GM03348 (cell line): ENCODE results near the gene SASH3.

ENCODE experiments used
- DNase-seq: peaks from one replicate; pipeline ENCODE4 v3.0.0; 2012; ENCODE audit warnings: low spot score

Gene SASH3

GRCh38 chrX:129808829-129809796, 29.4 kb downstream of the SASH3 start:
- no peak for DNase-seq

GRCh38 chrX:129813662-129814368, 34.1 kb downstream of the SASH3 start:
- DNase-seq = no peak

GRCh38 chrX:129818123-129818522, 38.4 kb downstream of the SASH3 start:
- no peak for DNase-seq

GRCh38 chrX:129823115-129823514, 43.4 kb downstream of the SASH3 start:
- peak; percentile 15 for DNase-seq

DNA sequence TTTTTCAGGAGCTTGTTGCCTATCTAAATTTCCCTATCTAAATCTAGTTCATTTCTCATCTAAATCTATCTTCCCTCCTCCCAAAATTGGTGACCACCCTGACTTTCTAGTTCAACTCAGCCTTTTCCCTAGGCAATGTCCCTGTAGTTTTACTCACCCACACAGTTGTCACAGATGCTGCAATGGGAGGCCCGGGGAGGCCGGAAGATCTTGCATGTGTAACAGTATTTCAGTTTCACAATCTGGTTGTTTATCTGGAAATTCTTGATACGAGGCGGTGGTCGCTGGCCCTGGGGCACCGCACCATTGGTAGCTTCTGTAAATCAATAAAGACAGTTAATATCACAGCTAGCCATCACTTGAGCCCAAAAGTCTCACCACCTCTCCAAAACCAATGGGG, 43.8 kb downstream of the SASH3 start:
- DNase-seq = no peak

- DNase-seq = no peak
These were observed 44.9 kb downstream of the SASH3 start for GRCh38 chrX:129824620-129825019.

DNA sequence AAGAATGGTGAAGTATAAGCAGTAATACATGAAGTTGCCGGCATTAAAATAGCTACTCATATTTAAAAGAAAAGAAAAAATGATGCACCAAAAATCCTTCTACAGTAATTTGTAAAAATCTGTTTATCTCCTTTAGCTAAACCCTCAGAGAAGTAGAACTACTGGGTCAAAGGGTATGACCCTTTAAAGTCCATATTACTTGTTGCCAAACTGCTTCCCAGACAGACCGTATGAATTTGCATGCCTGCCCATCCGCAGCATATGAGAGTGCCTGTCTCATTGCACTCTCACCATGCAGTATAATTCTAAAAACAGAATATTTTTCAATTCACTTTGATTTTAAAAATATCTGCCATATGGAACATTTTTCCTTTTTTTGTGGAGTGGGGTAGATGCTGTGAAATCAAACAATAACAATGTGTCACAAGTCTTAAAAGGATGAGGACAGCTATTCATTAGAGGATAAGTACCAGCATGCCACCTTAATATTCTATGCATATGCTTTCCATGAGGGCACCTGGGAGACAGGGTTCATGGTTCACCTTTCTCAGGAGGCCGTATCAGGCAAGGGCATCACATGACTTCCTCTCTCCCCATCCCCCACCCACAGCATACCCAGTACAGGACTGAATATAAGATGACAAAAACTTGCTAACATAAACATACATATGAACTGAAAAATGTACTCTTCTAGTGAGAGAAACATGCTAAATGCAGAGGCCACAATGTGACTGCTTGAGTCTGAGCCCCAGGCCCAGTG, 46.2 kb downstream of the SASH3 start:
- DNase-seq = no peak

DNA sequence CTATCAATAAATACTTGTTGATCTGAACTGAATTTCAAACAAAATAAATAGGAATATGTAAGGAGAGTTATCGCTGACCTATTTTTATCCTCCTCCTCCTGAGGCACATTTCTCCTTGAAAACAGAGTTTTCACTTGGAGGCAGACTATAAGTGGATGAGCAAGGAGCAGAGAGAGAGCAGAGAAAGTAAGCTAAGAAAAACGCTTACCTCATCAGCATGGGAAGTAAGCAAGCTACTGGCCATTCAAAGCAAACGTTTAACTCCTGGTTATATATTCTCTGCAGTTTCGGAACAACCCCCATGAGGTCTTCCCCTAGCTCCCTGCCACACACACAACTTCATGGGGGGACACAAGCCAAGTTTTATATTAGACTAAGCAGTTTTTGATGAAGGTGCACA, 50.7 kb downstream of the SASH3 start:
- no peak for DNase-seq

GRCh38 chrX:129831091-129831885, 51.5 kb downstream of the SASH3 start:
- DNase-seq = no peak

GRCh38 chrX:129833153-129833990, 53.6 kb downstream of the SASH3 start:
- DNase-seq = peak; percentile 49

DNA sequence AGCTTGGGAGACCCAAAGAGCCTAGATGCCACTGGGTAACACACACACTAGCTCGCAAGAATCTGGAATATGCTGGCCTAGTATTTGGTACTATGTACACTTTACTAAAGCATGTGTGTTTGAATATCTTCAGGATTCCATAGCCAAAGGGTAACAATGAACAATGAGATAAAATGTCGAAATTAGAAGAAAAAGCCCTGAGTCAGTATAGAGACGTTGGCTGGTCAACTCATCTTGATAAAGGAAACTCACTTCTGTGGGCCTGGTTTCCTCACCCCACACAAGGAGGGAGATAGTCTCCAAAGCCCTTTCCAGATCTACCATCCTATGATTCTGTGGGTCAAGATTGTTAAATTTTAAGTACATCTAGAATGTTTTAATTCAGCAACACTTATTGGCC, 57.1 kb downstream of the SASH3 start:
- DNase-seq = no peak

GRCh38 chrX:129840344-129840743, 60.6 kb downstream of the SASH3 start:
- DNase-seq = peak; percentile 4

GRCh38 chrX:129842510-129843208, 62.9 kb downstream of the SASH3 start:
- DNase-seq = peak; percentile 18

DNA sequence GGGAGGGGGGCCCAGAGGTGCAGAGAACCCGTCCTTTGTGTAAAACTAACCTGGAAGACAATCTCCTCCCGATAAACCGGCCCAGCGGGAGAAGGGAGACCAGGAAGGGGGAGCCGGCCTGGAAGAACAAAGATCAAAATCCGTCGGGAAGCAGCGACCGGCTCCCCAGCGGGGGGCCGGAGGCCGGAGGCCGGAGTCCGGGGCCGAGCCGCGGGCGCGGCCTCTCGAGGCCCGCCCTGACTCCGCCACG, 63.4 kb downstream of the SASH3 start:
- DNase-seq = peak; percentile 22

GRCh38 chrX:129843459-129844306, 63.9 kb downstream of the SASH3 start, which contains the start of gene ZDHHC9:
Gene ZDHHC9 (minus strand): TSS chrX:129843886. CDS start chrX:129841945, 1,941 bp downstream.
- peak; percentile 96 for DNase-seq
